Stomach smooth muscle (tissue), 2 donors: ENCODE data around the gene PKMYT1.

Experiments used
- H3K27ac ChIP-seq: one replicate; pipeline ENCODE4 v1.7.0; 2013; ENCODE audit warnings: mild to moderate bottlenecking, low read length, inconsistent platforms
- H3K27me3 ChIP-seq, 2 donors: one replicate each; pipeline ENCODE4 v1.7.0; 2013; ENCODE audit warnings: low read length in 2 of 2; ENCODE audit not compliant: insufficient read depth in 2 of 2, control insufficient read depth in 1 of 2
- H3K36me3 ChIP-seq, 2 donors: one replicate each; pipeline ENCODE4 v1.7.0; 2013; ENCODE audit warnings: low read length in 2 of 2; ENCODE audit not compliant: control insufficient read depth in 2 of 2, insufficient read depth in 2 of 2
- H3K4me1 ChIP-seq: one replicate; pipeline ENCODE4 v1.7.0; 2013; ENCODE audit warnings: low read length; ENCODE audit not compliant: control insufficient read depth, insufficient read depth
- H3K4me3 ChIP-seq, 2 donors: one replicate each; pipeline ENCODE4 v1.7.0; 2013; ENCODE audit warnings: low read length in 2 of 2
- H3K9ac ChIP-seq, 2 donors: one replicate each; pipeline ENCODE4 v1.7.0; 2013; ENCODE audit warnings: low read length in 2 of 2, mild to moderate bottlenecking in 1 of 2
- H3K9me3 ChIP-seq, 2 donors: one replicate each; pipeline ENCODE4 v1.7.0; 2013; ENCODE audit warnings: low read length in 2 of 2; ENCODE audit not compliant: control insufficient read depth in 2 of 2
- donor health status: healthy.
- donor health status: Pancreatic carcinoma.

Gene PKMYT1

GRCh38 chr16:3017344-3017743, 37.1 kb upstream of the PKMYT1 start:
- peaks cover 26 to 37% of the 10 kb centered on the region in 2 donors for H3K27me3 ChIP-seq
- H3K9me3 ChIP-seq: no peaks in the 10 kb centered on the region
- no peaks in the 10 kb centered on the region for H3K36me3 ChIP-seq
- no peak overlapping the region for H3K27ac ChIP-seq
- peaks cover 24% of the 10 kb centered on the region for H3K4me1 ChIP-seq
- no peak overlapping the region for H3K9ac ChIP-seq
- H3K4me3 ChIP-seq: no peak overlapping the region

- H3K27me3 ChIP-seq: peaks cover 33 to 47% of the 10 kb centered on the region in 2 donors
- H3K9me3 ChIP-seq: no peaks in the 10 kb centered on the region
- peaks cover 11% of the 10 kb centered on the region for H3K4me1 ChIP-seq
- no peak overlapping the region for H3K4me3 ChIP-seq
- H3K27ac ChIP-seq: no peak overlapping the region
- H3K9ac ChIP-seq: no peak overlapping the region
- no peaks in the 10 kb centered on the region for H3K36me3 ChIP-seq
Measured at GRCh38 chr16:3015865-3016521, 35.7 kb upstream of the PKMYT1 start.

GRCh38 chr16:3014971-3015370, 34.7 kb upstream of the PKMYT1 start:
- H3K27ac ChIP-seq: no peak overlapping the region
- H3K9me3 ChIP-seq: no peaks in the 10 kb centered on the region
- no peaks in the 10 kb centered on the region for H3K36me3 ChIP-seq
- H3K4me3 ChIP-seq: no peak overlapping the region
- H3K27me3 ChIP-seq: peaks cover 36 to 50% of the 10 kb centered on the region in 2 donors
- no peak overlapping the region for H3K9ac ChIP-seq
- peaks cover 3% of the 10 kb centered on the region for H3K4me1 ChIP-seq

GRCh38 chr16:3013998-3014690, 33.9 kb upstream of the PKMYT1 start:
- H3K9ac ChIP-seq: no peak overlapping the region
- no peak overlapping the region for H3K4me3 ChIP-seq
- H3K27me3 ChIP-seq: peaks cover 39 to 59% of the 10 kb centered on the region in 2 donors
- no peak overlapping the region for H3K27ac ChIP-seq
- no peaks in the 10 kb centered on the region for H3K4me1 ChIP-seq
- no peaks in the 10 kb centered on the region for H3K9me3 ChIP-seq
- H3K36me3 ChIP-seq: no peaks in the 10 kb centered on the region

GRCh38 chr16:3013491-3013951, 33.3 kb upstream of the PKMYT1 start:
- Histone ChIP-seq H3K4me3 (no peak overlapping the region), H3K36me3 (no peaks in the 10 kb centered on the region), H3K4me1 (no peaks in the 10 kb centered on the region), H3K9ac (no peak overlapping the region), H3K27ac (no peak overlapping the region), H3K27me3 (peaks cover 39 to 61% of the 10 kb centered on the region in 2 donors), H3K9me3 (no peaks in the 10 kb centered on the region)

GRCh38 chr16:3012828-3013420, 32.7 kb upstream of the PKMYT1 start, which contains the start of gene CLDN9:
Gene CLDN9 (plus strand): TSS chr16:3012923. CDS start chr16:3013363, 440 bp downstream.
- Histone ChIP-seq H3K27me3 (peaks cover 40 to 61% of the 10 kb centered on the region in 2 donors), H3K9ac (no peak within 1 kb of the TSS), H3K4me1 (peaks cover 3% of the 10 kb centered on the region), H3K27ac (no peak within 1 kb of the TSS), H3K4me3 (no peak within 1 kb of the TSS), H3K9me3 (no peaks in the 10 kb centered on the region), H3K36me3 (no peaks in the 10 kb centered on the region)

GRCh38 chr16:3012246-3012645, 32.0 kb upstream of the PKMYT1 start:
- H3K4me1 ChIP-seq: peaks cover 3% of the 10 kb centered on the region
- H3K4me3 ChIP-seq: no peak overlapping the region
- H3K27me3 ChIP-seq: peaks cover 44 to 61% of the 10 kb centered on the region in 2 donors
- H3K27ac ChIP-seq: no peak overlapping the region
- H3K9me3 ChIP-seq: no peaks in the 10 kb centered on the region
- no peak overlapping the region for H3K9ac ChIP-seq
- H3K36me3 ChIP-seq: no peaks in the 10 kb centered on the region

- Histone ChIP-seq H3K36me3 (no peaks in the 10 kb centered on the region), H3K4me3 (no peak overlapping the region), H3K9ac (no peak overlapping the region), H3K9me3 (no peaks in the 10 kb centered on the region), H3K27me3 (peaks cover 51 to 69% of the 10 kb centered on the region in 2 donors), H3K27ac (no peak overlapping the region), H3K4me1 (peaks cover 3% of the 10 kb centered on the region)
Measured at GRCh38 chr16:3010510-3010909, 30.3 kb upstream of the PKMYT1 start.

GRCh38 chr16:3009568-3010390, 29.5 kb upstream of the PKMYT1 start:
- Histone ChIP-seq H3K9ac (no peak overlapping the region), H3K36me3 (no peaks in the 10 kb centered on the region), H3K4me3 (no peak overlapping the region), H3K4me1 (peaks cover 5% of the 10 kb centered on the region), H3K9me3 (no peaks in the 10 kb centered on the region), H3K27me3 (peaks cover 54 to 72% of the 10 kb centered on the region in 2 donors), H3K27ac (no peak overlapping the region)

- H3K36me3 ChIP-seq: no peaks in the 10 kb centered on the region
- no peak overlapping the region for H3K27ac ChIP-seq
- H3K4me3 ChIP-seq: no peak overlapping the region
- peaks cover 50 to 66% of the 10 kb centered on the region in 2 donors for H3K27me3 ChIP-seq
- no peak overlapping the region for H3K9ac ChIP-seq
- H3K4me1 ChIP-seq: peaks cover 8% of the 10 kb centered on the region
- H3K9me3 ChIP-seq: no peaks in the 10 kb centered on the region
Measured at GRCh38 chr16:3008690-3009037, 28.4 kb upstream of the PKMYT1 start.
